Left kidney (tissue), 2 donors: ENCODE results near the gene CACNG4. TPM values are rescaled to one million over a fixed set of nuclear protein-coding genes. Genes with fewer than 3 reads are reported as not detected.
"Not testable (repeated sequence)": the region's sequence is repeated elsewhere in the genome, so short reads cannot be mapped to it uniquely, and the experiment has no call there.

Source experiments
- DNase-seq: peaks from one replicate; pipeline ENCODE4 v3.0.0-alpha.2; 2013
- polyA plus RNA-seq: library from polyadenylated mRNA; unstranded; fragments of 120-200 nt; gene quantifications from one replicate; pipeline ENCODE4 v1.2.1, GENCODE V29; 2013; ENCODE audit not compliant: insufficient read length

The CACNG4 gene
- polyA plus RNA-seq, 1 donor: 3.5 TPM

DNA sequence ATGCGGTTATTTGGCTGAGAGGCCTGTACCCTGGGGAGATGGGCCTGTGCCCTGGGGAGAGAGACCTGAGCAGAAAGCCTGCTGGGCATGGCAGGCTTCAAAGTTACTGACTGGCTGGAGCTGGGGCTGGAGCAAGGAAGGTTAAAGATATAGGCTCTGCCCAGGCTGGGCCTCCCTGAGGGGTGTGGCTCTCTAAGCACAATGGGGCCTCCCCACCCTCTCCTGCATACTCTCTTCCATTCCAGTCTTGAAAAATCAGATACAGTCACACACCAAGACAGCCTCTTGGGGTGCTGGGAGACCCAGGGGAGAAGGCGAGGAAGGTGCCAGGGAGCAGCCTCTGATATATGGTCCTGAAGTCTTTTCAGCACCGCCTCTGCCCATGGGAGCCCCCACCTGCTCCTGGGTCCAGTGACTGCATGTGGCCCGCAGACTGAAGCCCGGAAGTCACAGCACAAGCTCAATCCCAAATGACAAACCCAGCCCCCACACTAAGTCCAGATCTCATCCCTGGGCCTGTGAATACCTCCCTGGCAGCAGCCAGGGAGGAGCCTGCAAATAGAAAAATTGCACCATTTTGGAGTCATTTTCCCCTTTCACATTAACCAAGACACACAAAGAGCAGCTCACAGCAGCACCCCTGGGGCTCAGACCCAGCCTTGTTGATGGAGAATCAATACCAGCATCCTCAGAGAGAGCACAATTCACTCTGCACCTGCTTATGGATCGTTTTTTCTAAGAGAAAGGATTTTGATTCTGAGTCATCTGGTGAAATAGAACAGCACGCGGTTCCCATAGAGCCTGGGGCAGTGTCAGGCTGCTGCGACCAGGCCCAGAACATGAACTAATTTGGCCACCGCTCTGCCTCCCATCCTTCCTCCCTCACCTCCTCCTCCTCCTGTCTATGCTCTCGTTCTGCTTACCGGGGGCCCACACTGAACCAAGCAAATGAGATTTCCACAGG, 54.2 kb downstream of the CACNG4 start:
- no peak for DNase-seq

DNA sequence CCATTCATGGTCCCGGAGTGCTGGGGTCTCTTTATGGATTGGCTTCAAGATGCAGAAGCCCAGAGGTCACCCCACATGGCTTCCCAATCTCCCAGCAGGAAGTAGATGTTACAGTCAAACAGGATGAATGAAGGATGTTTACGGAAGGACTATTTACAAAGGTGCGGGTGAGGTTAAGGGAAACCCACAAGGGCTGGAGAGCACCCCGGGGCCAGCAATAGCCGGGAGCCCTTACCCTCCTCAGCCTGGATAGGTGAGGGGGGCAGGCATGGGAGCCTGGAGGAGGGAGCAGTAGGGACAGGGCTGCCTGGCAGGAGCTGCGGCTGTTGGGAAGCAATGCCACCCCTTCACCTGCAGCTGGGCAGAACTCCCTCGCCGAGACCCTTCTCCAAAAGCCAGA, 55.3 kb downstream of the CACNG4 start:
- DNase-seq: no peak

DNA sequence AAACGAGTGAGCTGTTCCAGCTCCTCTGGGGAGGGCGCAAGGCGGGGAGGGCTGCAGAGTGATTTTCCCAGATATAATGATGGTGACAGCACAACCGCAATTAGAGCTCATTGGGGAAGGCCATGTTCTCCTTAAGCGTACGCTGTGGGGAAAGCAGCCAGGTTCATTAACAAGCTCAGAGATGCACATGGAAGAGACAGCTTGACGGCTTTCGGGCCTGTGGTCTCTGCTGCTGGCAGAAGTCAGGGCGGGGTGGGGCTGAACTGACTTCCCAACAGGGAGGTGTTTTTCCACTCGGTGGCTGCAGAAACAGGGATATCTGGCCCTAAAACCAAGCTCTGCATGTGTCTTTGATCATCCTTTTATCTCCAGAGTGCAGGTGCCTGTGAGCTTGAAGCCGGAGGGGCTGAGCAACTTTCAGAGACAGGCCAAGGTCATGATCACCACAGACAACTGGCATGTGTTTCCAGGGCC, 55.8 kb downstream of the CACNG4 start:
- DNase-seq: no peak

DNA sequence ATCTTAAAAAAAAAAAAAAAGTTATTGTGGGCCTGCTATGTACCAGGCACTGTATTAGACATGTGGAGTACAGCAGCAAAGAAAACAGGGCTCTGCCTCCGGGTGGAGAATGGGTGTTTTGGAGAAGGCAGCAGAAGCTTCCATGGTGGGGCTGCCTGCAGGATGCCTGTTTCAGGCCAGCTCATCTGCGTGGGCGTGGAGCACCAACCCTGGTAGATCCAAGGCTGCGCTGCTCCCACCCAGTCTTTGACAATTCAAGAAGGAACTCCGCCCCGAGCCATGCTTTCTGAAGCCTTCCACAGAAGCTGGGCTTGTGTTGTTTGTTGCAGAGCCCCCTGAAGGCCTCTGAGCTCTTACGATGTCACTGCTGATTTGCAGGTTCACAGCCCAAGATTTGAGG, 56.7 kb downstream of the CACNG4 start:
- DNase-seq: no peak

DNA sequence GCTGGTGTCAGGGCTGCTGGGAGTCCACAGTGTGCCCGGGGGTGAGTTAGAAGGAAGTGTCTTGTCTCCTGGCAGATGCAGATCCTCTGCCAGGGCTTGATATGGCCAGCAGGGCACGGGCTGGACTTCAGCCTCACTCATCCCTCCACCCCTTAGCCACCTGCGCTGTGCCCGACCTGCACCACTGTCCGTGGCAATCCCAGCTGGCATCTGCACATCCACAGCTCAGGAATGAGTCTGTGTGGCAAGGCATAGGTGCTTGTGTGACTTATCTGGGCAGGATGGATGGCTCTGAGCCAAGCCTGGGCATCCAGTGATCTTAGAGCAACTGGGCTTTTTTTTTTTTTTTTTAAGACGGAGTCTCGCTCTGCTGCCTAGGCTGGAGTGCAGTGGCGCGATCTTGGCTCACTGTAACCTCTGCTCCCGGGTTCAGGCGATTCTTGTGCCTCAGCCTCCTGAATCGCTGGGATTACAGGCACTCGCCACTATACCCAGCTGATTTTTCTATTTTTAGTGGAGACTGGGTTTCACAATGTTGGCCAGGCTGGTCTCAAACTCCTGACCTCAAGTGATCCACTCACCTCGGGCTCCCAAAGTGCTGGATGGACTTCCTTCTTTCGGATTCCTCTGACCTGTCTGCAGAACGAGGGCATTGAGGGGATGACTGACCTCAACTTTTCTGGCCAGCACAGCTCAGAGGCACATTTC, 57.4 kb downstream of the CACNG4 start:
- no peak for DNase-seq

DNA sequence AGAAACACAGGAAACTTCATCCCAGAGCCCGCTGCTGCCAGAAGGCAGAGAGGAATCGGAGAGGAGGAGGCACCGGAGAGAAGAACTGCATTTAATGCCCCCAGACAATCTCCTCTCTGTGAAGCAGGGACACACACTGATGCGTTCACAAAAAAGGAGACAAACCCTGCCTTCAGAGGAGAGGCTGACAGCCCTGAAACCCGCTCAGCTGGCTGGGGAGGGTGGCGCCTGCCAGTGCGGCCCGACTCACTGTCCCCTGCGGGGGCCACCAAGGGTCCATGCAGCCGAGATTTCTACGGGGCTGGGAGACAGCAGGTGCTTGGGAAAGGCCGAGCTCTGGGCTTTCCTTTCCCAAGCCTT, 57.9 kb downstream of the CACNG4 start:
- DNase-seq: no peak

DNA sequence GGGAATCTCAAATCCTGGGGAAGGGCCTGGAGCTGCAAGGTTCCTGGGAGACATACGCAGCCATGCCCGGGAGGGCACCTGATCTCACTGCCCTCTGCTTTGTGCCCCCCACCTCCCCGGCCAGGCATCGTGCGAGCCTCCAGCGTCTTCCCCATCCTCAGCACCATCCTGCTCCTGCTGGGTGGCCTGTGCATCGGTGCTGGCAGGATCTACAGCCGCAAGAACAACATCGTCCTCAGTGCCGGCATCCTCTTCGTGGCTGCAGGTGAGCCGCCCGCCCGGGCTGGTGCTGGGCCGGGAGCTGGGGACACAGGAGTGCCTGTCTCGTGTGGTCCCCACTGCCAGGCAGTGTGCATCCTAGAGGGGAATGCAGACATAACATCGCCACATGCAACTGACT, 60.2 kb downstream of the CACNG4 start:
- no peak for DNase-seq

DNA sequence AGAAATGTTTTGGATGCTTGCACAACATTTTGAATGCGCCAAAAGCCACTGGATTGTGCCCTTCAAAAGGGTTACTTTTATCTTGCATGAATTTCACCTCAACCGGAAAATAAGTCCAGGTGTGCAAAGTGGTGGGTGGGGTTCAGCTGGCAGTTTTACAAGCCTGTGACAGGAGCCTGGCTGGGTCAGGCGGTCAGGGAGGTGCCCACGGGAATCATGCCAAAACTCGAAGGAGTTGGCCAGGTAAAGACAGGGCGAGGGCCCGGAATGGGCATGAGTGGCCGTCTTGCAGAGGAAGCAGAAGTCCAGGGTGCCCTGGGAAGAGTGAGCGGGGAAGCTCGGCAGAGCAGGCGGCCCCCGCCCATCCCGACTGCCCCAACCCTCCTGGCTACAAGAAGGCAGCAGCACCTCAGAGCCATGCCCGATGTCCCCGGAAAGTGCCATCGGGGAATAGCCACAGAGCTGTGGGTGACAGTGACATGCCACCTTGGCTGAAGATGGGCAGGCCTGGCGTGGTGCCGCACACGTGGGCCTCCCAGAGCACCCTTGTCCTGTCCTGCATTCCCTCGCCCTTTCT, 60.8 kb downstream of the CACNG4 start:
- no peak for DNase-seq

DNA sequence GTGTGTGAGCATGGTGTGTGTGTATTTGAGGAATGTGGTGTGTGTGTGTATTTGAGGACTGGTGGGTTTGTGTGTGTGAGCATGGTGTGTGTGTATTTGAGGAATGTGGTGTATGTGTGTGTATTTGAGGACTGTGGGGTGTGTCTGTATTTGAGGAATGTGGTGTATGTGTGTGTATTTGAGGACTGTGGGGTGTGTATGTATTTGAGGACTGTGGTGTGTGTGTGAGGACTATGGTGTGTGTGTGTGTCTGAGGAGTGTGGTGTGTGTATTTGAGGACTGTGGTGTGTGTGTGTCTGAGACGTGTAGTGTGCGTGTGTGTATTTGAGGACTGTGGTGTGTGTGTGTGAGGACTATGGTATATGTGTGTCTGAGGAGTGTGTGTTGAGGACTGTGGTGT, 61.8 kb downstream of the CACNG4 start:
- no peak for DNase-seq

DNA sequence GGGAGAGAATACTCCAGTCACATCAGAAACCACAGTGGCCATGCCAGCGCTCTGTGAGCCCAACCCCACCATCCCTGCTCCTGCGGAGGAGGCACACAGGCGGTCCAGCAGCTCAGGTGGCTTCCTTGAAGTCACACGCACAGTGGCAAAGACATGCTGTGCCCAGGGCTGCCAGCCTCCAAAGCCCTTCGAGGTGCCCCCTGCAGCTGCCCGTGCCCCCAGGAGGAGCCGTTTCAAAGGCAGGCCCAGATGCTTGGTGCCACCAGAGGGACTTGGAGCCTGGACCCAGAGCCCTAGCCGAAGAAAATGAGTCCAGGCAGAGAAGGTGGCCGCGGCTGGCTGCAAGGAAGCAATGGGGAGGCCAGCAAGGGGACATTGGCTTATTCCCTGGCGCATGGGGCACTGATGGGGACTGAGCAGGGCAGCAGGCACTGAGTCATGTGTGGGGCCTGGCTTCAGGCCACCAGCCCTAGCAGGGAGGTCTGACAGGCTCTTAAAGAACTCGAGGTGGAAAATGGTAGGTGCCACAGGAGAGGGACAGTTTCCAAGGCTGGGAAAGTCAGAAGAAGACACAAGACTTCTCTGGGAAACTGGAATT, 62.6 kb downstream of the CACNG4 start:
- DNase-seq: no peak

DNA sequence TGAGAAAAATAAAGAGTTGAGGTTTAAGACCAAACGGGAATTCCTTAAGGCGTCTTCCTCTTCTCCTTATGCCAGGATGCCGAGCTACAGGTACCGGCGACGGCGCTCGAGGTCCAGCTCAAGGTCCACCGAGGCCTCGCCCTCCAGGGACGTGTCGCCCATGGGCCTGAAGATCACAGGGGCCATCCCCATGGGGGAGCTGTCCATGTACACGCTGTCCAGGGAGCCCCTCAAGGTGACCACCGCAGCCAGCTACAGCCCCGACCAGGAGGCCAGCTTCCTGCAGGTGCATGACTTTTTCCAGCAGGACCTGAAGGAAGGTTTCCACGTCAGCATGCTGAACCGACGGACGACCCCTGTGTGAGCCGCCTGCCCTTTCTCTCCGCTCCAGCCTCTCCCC, 66.1 kb downstream of the CACNG4 start:
- no peak for DNase-seq

DNA sequence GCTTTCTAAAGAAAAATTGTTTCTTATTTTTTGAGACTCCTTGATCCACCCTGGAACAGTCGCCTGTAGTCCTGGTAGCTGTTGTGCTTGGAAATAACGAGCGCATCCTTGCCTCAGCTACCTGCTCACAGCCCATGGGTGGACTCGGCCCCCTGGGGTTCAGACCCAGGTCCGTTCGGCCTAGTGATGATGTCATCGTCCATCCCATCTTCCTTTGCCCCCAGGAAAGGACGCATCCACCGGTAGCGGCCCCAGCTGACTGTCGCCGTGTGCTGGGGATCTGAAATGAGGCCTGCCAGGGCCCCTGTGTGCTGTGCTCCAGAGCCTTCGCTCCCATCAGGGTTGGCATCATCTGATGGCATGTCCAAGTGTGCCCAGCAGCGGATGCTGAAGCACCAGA, 67.9 kb downstream of the CACNG4 start:
- no peak for DNase-seq

DNA sequence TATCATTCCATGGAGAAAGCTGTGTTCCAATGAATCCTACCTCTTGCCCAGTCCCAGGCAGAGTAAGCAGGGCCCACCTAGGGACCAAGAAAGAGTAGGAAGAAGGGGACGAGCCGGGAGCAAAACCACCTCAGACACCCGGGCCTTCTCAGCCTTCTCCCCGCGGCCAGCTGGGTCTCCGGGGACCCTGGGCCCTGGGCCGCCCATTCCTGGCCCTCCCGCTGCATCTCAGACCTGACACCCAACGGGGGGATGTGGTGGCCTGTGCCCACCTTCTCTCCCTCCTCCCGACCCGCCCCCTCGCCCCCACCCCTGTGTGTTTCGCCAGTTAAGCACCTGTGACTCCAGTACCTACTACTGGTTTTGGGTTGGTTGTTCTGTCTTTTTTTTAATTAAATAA, 68.5 kb downstream of the CACNG4 start:
- DNase-seq: no peak

DNA sequence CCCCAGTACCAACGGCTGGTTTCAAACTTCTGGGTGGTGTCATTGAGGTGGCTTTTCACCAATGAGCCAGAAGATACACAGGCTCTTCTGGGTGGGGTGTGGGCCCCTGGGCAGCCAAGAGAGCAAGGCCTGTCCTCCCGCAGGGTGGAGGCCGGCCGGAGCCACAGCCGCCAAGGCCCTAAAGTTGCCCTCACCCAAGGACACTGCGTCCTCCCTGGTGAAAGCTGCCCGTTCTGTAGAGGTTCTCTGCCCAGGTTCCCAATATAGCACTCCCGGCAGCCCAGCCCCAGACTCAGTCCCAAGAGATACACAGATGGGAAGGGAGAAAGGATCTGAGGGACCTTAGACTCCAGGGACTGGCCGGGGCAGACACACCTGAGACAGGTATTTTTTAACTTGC, 69.1 kb downstream of the CACNG4 start:
- no peak for DNase-seq

DNA sequence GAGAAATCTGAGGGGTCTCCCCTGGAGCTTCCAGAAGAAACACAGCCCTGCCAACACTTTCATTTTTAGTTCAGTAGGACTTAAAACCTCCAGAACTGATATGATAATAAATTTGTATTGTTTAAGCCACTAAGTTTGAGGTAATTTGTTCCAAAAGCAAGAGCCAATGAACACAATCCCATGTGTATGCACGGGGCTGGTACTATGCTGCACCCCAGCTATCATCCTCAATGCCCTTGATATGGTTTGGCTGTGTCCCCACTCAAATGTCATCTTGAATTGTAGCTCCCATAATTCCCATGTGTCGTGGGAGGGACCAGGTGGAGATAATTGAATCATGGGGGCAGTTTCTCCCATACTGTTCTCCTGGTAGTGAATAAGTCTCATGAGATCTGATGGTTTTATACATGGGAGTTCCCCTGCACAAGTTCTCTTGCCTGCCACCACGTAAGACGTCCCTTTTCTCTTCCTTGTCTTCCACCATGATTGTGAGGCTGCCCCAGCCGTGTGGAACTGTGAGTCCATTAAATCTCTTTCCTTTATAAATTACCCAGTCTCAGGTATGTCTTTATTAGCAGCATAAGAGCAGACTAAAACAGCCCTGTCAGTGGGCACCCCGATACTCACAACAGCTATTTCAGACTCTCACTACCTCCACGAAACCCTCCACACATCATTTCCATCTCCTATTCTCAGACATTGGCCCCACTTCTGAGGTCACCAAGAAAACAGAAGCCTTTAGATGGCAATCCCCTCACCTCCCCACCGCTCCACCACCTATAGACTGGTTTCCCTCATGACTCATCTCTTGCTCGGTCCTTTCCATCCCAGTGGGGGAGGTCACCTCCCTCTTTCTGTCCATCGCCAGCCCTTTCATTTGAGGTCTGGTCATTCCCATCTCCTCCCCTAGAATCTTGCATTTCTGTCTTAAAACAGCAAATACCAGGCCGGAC, 70.9 kb downstream of the CACNG4 start:
- DNase-seq: no peak

DNA sequence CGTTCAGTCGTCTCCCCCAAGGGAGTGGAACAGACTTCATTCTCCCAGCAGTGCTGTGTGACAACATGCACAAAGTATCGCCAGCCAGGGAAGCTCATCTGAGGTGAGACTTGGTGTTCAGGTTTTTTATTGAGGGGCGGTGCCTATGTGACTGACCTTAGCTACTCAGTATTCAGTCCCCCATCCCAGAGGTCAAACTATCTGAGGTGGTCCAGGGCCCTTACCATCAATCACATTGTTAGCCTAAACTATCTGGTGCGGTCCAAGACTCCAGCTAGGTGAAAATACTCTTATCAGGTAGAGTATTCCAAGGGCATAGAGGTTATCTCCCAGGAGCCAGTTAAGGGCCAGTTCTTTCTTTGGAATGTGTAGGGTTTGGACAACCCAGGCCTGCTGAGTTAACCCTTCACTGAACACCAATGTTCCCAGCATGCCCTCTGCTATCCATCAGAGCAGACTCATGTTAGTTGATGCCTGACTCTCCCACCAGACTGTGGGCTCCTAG, 74.4 kb downstream of the CACNG4 start:
- no peak for DNase-seq

DNA sequence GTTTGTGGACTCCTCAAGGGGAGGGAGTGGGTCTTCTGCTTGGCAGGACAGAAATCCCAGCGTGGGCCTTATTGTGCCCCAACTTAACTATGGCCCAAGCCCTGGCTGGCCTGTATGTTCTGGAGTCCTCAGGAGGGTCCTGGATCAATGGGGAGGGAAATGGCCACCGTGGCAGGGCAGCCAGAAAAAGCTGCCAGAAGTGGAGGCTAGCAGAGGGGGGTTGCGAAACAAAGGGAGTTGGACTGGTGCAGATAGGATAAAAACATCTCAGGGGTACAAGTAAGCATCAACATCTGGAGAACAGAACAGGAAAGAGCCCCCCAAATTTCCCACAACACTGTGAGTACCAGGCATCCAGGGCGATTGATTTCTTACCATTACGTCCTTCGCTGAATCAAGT, 76.1 kb downstream of the CACNG4 start:
- no peak for DNase-seq

DNA sequence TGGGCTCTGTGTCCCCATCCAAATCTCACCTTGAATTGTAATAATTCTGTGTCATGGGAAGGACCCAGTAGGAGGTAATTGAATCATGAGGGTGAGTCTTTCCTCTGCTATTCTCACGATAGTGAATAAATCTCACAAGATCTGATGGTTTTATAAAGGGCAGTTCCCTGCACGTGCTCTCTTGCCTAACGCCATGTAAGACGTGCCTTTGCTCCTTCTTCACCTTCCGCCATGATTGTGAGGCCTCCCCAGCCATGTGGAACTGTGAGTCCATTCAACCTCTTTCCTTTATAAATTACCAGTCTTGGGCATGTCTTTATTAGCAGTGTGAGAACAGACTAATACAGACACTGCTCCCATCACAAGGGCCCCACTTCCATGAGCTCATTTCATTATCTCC, 76.6 kb downstream of the CACNG4 start:
- DNase-seq: not testable (repeated sequence)

DNA sequence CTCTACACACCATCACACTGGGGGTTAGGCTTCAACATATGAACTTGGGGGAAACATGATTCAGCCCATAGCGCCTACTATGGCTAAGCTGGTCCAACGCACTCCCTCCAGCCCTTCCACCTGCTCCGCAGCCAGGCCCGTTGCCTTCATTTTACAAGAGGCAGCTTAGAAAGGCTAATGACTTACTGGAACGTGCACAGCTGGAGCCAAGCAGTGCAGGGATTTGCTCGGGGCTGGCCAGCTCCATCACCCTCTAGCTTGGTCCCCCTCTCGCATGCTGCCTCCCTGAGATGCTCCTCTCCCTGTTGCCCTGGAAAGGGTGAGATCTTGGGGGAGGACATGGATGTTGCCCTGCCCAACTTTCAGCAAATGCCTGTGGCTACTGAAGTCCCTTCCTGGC, 77.0 kb downstream of the CACNG4 start:
- no peak for DNase-seq

DNA sequence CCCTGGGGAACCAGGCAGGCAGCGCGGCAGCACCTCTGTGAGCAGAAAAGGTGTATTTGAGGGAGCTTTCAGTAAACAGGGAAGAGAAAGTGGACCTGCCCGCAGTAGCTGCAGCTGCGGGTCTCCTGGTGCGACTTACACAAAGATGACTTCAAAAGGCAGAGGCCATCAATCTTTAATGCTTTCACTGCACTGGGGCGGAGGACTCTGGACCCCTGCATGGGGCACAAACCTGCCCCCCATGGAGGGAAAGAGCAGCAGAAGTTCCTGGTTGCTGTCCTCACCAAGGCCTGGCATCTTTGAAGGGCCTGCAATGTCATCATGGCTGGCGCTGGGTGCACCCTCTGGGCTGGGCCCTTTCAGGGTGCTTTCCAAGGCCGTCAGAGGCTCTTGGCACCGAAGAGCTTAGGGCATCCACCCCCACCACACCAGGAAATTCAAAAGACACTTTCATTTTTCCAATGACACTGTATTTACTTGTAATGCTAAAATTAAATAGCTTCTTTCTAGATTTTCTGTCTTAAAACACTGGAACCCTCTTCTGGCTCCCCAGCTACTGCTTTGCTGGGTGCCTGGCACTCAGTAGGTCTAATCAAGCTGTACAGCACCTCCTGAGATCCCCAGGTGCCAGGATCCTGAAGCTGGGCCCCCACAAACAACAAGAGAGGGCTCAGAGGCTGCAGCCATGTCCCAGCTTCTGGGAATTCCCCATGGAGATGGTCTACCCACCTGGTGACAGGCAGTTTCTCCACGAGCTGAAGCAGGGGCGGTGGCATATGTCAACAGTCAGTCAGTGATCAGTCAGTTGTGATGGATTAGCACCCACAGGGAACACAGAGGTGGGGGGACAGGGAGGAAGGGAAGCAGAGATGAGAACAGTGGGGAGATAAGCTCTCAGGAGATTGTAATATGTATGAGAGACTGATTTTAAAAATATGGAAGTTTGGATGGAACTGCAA, 77.7 kb downstream of the CACNG4 start:
- DNase-seq: no peak
